Upper lobe of left lung (tissue), 4 donors: ENCODE measurements around the gene SERGEF.

Source experiments
- EP300 ChIP-seq, 4 donors: sonication (generic); formaldehyde crosslinking; IDR thresholded peaks; one replicate each; pipeline ENCODE4 v1.5.1; 2017; ENCODE audit warnings: antibody characterized with exemption in 4 of 4, control low read depth in 2 of 4
- POLR2AphosphoS5 ChIP-seq, 2 donors: sonication (generic); formaldehyde crosslinking; IDR thresholded peaks; one replicate each; pipeline ENCODE4 v1.5.1; 2017; ENCODE audit warnings: antibody characterized with exemption in 2 of 2

GRCh38 chr11:17848715-17849114 lies 164.1 kb downstream of the SERGEF start:
- no peak for TF ChIP-seq EP300 (IDR thresholded peaks at IDR 0.05)
- TF ChIP-seq POLR2AphosphoS5 (IDR thresholded peaks at IDR 0.05): no peak
